ENCODE measurements around the gene PLK5.

Gene PLK5

GRCh38 chr19:1488282-1488601 lies 35.6 kb upstream of the PLK5 start (continued):
- TF ChIP-seq ISL1 (CRISPR knock-in tag; IDR thresholded peaks at IDR 0.05) (no peak), ZNF8 (CRISPR knock-in tag; IDR thresholded peaks at IDR 0.05) (no peak), GLIS3 (CRISPR knock-in tag; IDR thresholded peaks at IDR 0.05) (no peak), POU6F1 (CRISPR knock-in tag; IDR thresholded peaks at IDR 0.05; ENCODE audit: borderline replicate concordance, low read depth) (no peak), ZNF565 (CRISPR knock-in tag; conservative IDR thresholded peaks at IDR 0.05; ENCODE audit: low read depth) (no peak), ESRRG (CRISPR knock-in tag; IDR thresholded peaks at IDR 0.05) (no peak), TOX (CRISPR knock-in tag; IDR thresholded peaks at IDR 0.05; ENCODE audit: borderline replicate concordance) (no peak), ZNF70 (CRISPR knock-in tag; IDR thresholded peaks at IDR 0.05) (no peak), ZFP30 (CRISPR knock-in tag; IDR thresholded peaks at IDR 0.05) (no peak)

GRCh38 chr19:1489463-1490310 lies 34.2 kb upstream of the PLK5 start:
- ATAC-seq: no peak
- TF ChIP-seq ZNF8 (CRISPR knock-in tag; IDR thresholded peaks at IDR 0.05) (no peak), OSR1 (CRISPR knock-in tag; IDR thresholded peaks at IDR 0.05) (no peak), ARNTL (CRISPR knock-in tag; IDR thresholded peaks at IDR 0.05; ENCODE audit: borderline replicate concordance, low read depth) (no peak), POU6F1 (CRISPR knock-in tag; IDR thresholded peaks at IDR 0.05; ENCODE audit: borderline replicate concordance, low read depth) (no peak), TCF4 (CRISPR knock-in tag; IDR thresholded peaks at IDR 0.05; ENCODE audit: borderline replicate concordance) (no peak), CSDC2 (CRISPR knock-in tag; IDR thresholded peaks at IDR 0.05) (no peak), ESRRG (CRISPR knock-in tag; IDR thresholded peaks at IDR 0.05) (no peak), CREB5 (CRISPR knock-in tag; IDR thresholded peaks at IDR 0.05; ENCODE audit: low read depth) (no peak), PATZ1 (CRISPR knock-in tag; IDR thresholded peaks at IDR 0.05; ENCODE audit: borderline replicate concordance) (no peak)

- ATAC-seq: peak; percentile 94
- TF ChIP-seq GLIS3 (CRISPR knock-in tag; IDR thresholded peaks at IDR 0.05): no peak
- TF ChIP-seq ZNF70 (CRISPR knock-in tag; IDR thresholded peaks at IDR 0.05): no peak
- TF ChIP-seq PPARA (CRISPR knock-in tag; IDR thresholded peaks at IDR 0.05; ENCODE audit: borderline replicate concordance): no peak
- TF ChIP-seq POU6F1 (CRISPR knock-in tag; IDR thresholded peaks at IDR 0.05; ENCODE audit: borderline replicate concordance, low read depth): no peak
- TF ChIP-seq PATZ1 (CRISPR knock-in tag; IDR thresholded peaks at IDR 0.05; ENCODE audit: borderline replicate concordance): no peak
- no peak for TF ChIP-seq OSR1 (CRISPR knock-in tag; IDR thresholded peaks at IDR 0.05)
- TF ChIP-seq CREB5 (CRISPR knock-in tag; IDR thresholded peaks at IDR 0.05; ENCODE audit: low read depth): no peak
- no peak for TF ChIP-seq CSDC2 (CRISPR knock-in tag; IDR thresholded peaks at IDR 0.05)
- TF ChIP-seq BACH2 (CRISPR knock-in tag; IDR thresholded peaks at IDR 0.05; ENCODE audit: borderline replicate concordance): no peak
- no peak for TF ChIP-seq ISL1 (CRISPR knock-in tag; IDR thresholded peaks at IDR 0.05)
Measured at GRCh38 chr19:1490311-1491113, 33.4 kb upstream of the PLK5 start, which contains the start of gene PCSK4. Gene PCSK4 (minus strand): TSS chr19:1490350. CDS start chr19:1490346, 4 bp downstream.

Measured in SK-N-SH treated with all-trans-retinoic acid at 6 μM for 48 hours (cell line).